Mesenchymal stem cell (in vitro differentiated cells and primary cell): ENCODE results near the gene ZDHHC14.

Experiments
- DNase-seq: peaks from one replicate; pipeline ENCODE4 v3.0.0-alpha.2; 2013
- H2AFZ ChIP-seq: one replicate; pipeline ENCODE4 v1.6.1; 2013; ENCODE audit warnings: low read depth, mild to moderate bottlenecking, control low read depth, inconsistent platforms, low read length, moderate library complexity
- H2AK5ac ChIP-seq: 2 replicates; pipeline ENCODE4 v1.6.1; 2013; ENCODE audit warnings: low read length, moderate library complexity, mild to moderate bottlenecking, inconsistent platforms; ENCODE audit not compliant: severe bottlenecking
- H2BK120ac ChIP-seq: one replicate; pipeline ENCODE4 v1.6.1; 2013; ENCODE audit warnings: low read depth, mild to moderate bottlenecking, inconsistent platforms, low read length, moderate library complexity
- H2BK12ac ChIP-seq, 2 experiments: one replicate each; pipeline ENCODE4 v1.6.1; 2013; ENCODE audit warnings: inconsistent platforms in 2 of 2, low read length in 2 of 2, mild to moderate bottlenecking in 2 of 2, moderate library complexity in 2 of 2, control low read depth in 1 of 2
- H2BK15ac ChIP-seq: one replicate; pipeline ENCODE4 v1.6.1; 2013; ENCODE audit warnings: mild to moderate bottlenecking, low read depth, inconsistent platforms; ENCODE audit not compliant: poor library complexity, severe bottlenecking
- H2BK5ac ChIP-seq: 2 replicates; pipeline ENCODE4 v1.6.1; 2013; ENCODE audit warnings: low read depth, mild to moderate bottlenecking, low read length, control low read depth, inconsistent platforms; ENCODE audit not compliant: poor library complexity, severe bottlenecking
- H3K14ac ChIP-seq, 2 experiments: one replicate each; pipeline ENCODE4 v1.6.1; 2013; ENCODE audit warnings: inconsistent platforms in 2 of 2, low read length in 2 of 2, control low read depth in 1 of 2, mild to moderate bottlenecking in 1 of 2, moderate library complexity in 1 of 2
- H3K18ac ChIP-seq, 2 experiments: one replicate each; pipeline ENCODE4 v1.6.1; 2013; ENCODE audit warnings: inconsistent platforms in 2 of 2, low read length in 2 of 2, control low read depth in 1 of 2, low read depth in 1 of 2, mild to moderate bottlenecking in 1 of 2
- H3K23ac ChIP-seq, 2 experiments: one replicate each; pipeline ENCODE4 v1.6.1; 2013; ENCODE audit warnings: inconsistent platforms in 2 of 2, low read length in 2 of 2, mild to moderate bottlenecking in 2 of 2, moderate library complexity in 2 of 2, control low read depth in 1 of 2
- H3K27ac ChIP-seq: 2 replicates; pipeline ENCODE4 v1.5.1; 2013; ENCODE audit warnings: mild to moderate bottlenecking, moderate library complexity, low read length, control low read depth, inconsistent platforms; ENCODE audit not compliant: poor library complexity, severe bottlenecking
- H3K27me3 ChIP-seq, 2 experiments: 2 replicates each; pipeline versions ENCODE4 v1.6.1 to v1.7.0; 2013; ENCODE audit warnings: low read length in 2 of 2, mild to moderate bottlenecking in 2 of 2, moderate library complexity in 2 of 2, control low read depth in 1 of 2, inconsistent platforms in 1 of 2; ENCODE audit not compliant: control insufficient read depth in 1 of 2, insufficient read depth in 1 of 2
- H3K36me3 ChIP-seq, 2 experiments: 2 replicates each; pipeline versions ENCODE4 v1.6.1 to v1.7.0; 2013; ENCODE audit warnings: low read length in 2 of 2, control low read depth in 1 of 2, inconsistent platforms in 1 of 2, low read depth in 1 of 2, mild to moderate bottlenecking in 1 of 2; ENCODE audit not compliant: insufficient read depth in 2 of 2, control insufficient read depth in 1 of 2
- H3K4ac ChIP-seq, 2 experiments: one replicate each; pipeline ENCODE4 v1.6.1; 2013; ENCODE audit warnings: inconsistent platforms in 2 of 2, low read length in 2 of 2, mild to moderate bottlenecking in 2 of 2, moderate library complexity in 2 of 2, control low read depth in 1 of 2, low read depth in 1 of 2
- H3K4me1 ChIP-seq: 2 replicates; pipeline ENCODE4 v1.6.1; 2013; ENCODE audit warnings: low read depth, low read length, control low read depth; ENCODE audit not compliant: control insufficient read depth, insufficient read depth
- H3K4me2 ChIP-seq: 2 replicates; pipeline ENCODE4 v1.6.1; 2013; ENCODE audit warnings: low read length, mild to moderate bottlenecking, inconsistent platforms; ENCODE audit not compliant: poor library complexity, severe bottlenecking
- H3K4me3 ChIP-seq, 2 experiments: 2 replicates each; pipeline versions ENCODE4 v1.5.1 to v1.7.0; 2013; ENCODE audit warnings: low read length in 2 of 2, mild to moderate bottlenecking in 2 of 2, control low read depth in 1 of 2, low read depth in 1 of 2; ENCODE audit not compliant: insufficient read depth in 1 of 2
- H3K79me1 ChIP-seq: replicated peaks from 2 replicates; pipeline ENCODE4 v1.6.1; 2013; ENCODE audit warnings: mild to moderate bottlenecking, control low read depth, low read length, inconsistent platforms; ENCODE audit not compliant: poor library complexity, severe bottlenecking
- H3K9ac ChIP-seq: 2 replicates; pipeline ENCODE4 v1.7.0; 2013; ENCODE audit warnings: mild to moderate bottlenecking, low read length, moderate library complexity
- H3K9me3 ChIP-seq: 2 replicates; pipeline ENCODE4 v1.7.0; 2013; ENCODE audit warnings: mild to moderate bottlenecking, low read length; ENCODE audit not compliant: control insufficient read depth
- H4K8ac ChIP-seq: one replicate; pipeline ENCODE4 v1.6.1; 2013; ENCODE audit warnings: inconsistent platforms, mild to moderate bottlenecking, low read length, moderate library complexity
- H4K91ac ChIP-seq: one replicate; pipeline ENCODE4 v1.6.1; 2013; ENCODE audit warnings: mild to moderate bottlenecking, low read length, inconsistent platforms
- WGBS: methylation state at CpG from one replicate; pipeline ENCODE4 v1.1.7; 2013; ENCODE audit warnings: mixed read lengths; 5-methylcytosine and 5-hydroxymethylcytosine counted together

Gene ZDHHC14

GRCh38 chr6:157496534-157497095 lies 115.6 kb downstream of the ZDHHC14 start:
- Histone ChIP-seq H2AFZ (no peak overlapping the region), H3K9ac (no peak overlapping the region), H3K4me3 (no peak overlapping the region), H3K18ac (no peak overlapping the region), H3K4me1 (no peaks in the 10 kb centered on the region), H3K27me3 (no peaks in the 10 kb centered on the region), H2BK5ac (no peak overlapping the region), H4K91ac (no peak overlapping the region), H3K27ac (no peak overlapping the region), H3K4me2 (no peak overlapping the region), H4K8ac (no peak overlapping the region), H3K14ac (no peak overlapping the region), H2BK12ac (no peak overlapping the region), H2BK15ac (no peak overlapping the region), H2BK120ac (no peak overlapping the region), H2AK5ac (no peak overlapping the region), H3K4ac (no peak overlapping the region), H3K36me3 (no peaks in the 10 kb centered on the region), H3K23ac (no peak overlapping the region), H3K79me1 (peaks cover 9% of the 10 kb centered on the region), H3K9me3 (no peaks in the 10 kb centered on the region)
- DNase-seq, result no peak
- WGBS, result over 99% methylated on average over 5 of the region's 5 CpGs

- Histone ChIP-seq H4K91ac (no peak overlapping the region), H3K9ac (no peak overlapping the region), H3K4me3 (no peak overlapping the region), H2BK5ac (no peak overlapping the region), H2AFZ (no peak overlapping the region), H3K36me3 (no peaks in the 10 kb centered on the region), H4K8ac (no peak overlapping the region), H3K79me1 (peaks cover 9% of the 10 kb centered on the region), H2AK5ac (no peak overlapping the region), H2BK12ac (no peak overlapping the region), H3K23ac (no peak overlapping the region), H3K27ac (no peak overlapping the region), H3K27me3 (no peaks in the 10 kb centered on the region), H3K4ac (no peak overlapping the region), H3K9me3 (no peaks in the 10 kb centered on the region), H3K18ac (no peak overlapping the region), H2BK120ac (no peak overlapping the region), H2BK15ac (no peak overlapping the region), H3K4me2 (no peak overlapping the region), H3K4me1 (no peaks in the 10 kb centered on the region), H3K14ac (no peak overlapping the region)
- 97% methylated on average over 2 of the region's 2 CpGs for WGBS
- no peak for DNase-seq
These were observed 116.6 kb downstream of the ZDHHC14 start for GRCh38 chr6:157497579-157497978.

- H2BK5ac ChIP-seq, result no peak overlapping the region
- DNase-seq, result no peak
- no peak overlapping the region for H3K4me2 ChIP-seq
- no peak overlapping the region for H3K9ac ChIP-seq
- H3K27me3 ChIP-seq, result no peaks in the 10 kb centered on the region
- H3K14ac ChIP-seq, result no peak overlapping the region
- no peak overlapping the region for H3K4me3 ChIP-seq
- no peak overlapping the region for H2BK120ac ChIP-seq
- peaks cover 7% of the 10 kb centered on the region for H3K79me1 ChIP-seq
- no peak overlapping the region for H4K91ac ChIP-seq
- no peak overlapping the region for H3K18ac ChIP-seq
- no peak overlapping the region for H2AK5ac ChIP-seq
- no peaks in the 10 kb centered on the region for H3K9me3 ChIP-seq
- WGBS, result 98% methylated on average over 2 of the region's 2 CpGs
- no peak overlapping the region for H3K27ac ChIP-seq
- H3K36me3 ChIP-seq, result no peaks in the 10 kb centered on the region
- H3K4ac ChIP-seq, result no peak overlapping the region
- no peak overlapping the region for H4K8ac ChIP-seq
- H3K23ac ChIP-seq, result no peak overlapping the region
- no peak overlapping the region for H2AFZ ChIP-seq
- no peak overlapping the region for H2BK15ac ChIP-seq
- H3K4me1 ChIP-seq, result no peaks in the 10 kb centered on the region
- H2BK12ac ChIP-seq, result no peak overlapping the region
These were observed 117.8 kb downstream of the ZDHHC14 start for GRCh38 chr6:157498817-157499216.

GRCh38 chr6:157500022-157500421 lies 119.0 kb downstream of the ZDHHC14 start:
- no peak overlapping the region for H3K4ac ChIP-seq
- 80% methylated on average over 1 of the region's 1 CpG for WGBS
- H3K4me2 ChIP-seq, result no peak overlapping the region
- no peaks in the 10 kb centered on the region for H3K4me1 ChIP-seq
- H2AK5ac ChIP-seq, result no peak overlapping the region
- H3K18ac ChIP-seq, result no peak overlapping the region
- no peaks in the 10 kb centered on the region for H3K27me3 ChIP-seq
- H3K9me3 ChIP-seq, result peaks cover 2% of the 10 kb centered on the region
- no peak overlapping the region for H2BK5ac ChIP-seq
- H3K4me3 ChIP-seq, result no peak overlapping the region
- no peak overlapping the region for H3K23ac ChIP-seq
- no peak overlapping the region for H2BK15ac ChIP-seq
- H3K27ac ChIP-seq, result no peak overlapping the region
- H3K36me3 ChIP-seq, result no peaks in the 10 kb centered on the region
- H3K9ac ChIP-seq, result no peak overlapping the region
- H2AFZ ChIP-seq, result no peak overlapping the region
- H2BK12ac ChIP-seq, result no peak overlapping the region
- DNase-seq, result no peak
- peaks cover 5% of the 10 kb centered on the region for H3K79me1 ChIP-seq
- H4K91ac ChIP-seq, result no peak overlapping the region
- no peak overlapping the region for H2BK120ac ChIP-seq
- H3K14ac ChIP-seq, result no peak overlapping the region
- H4K8ac ChIP-seq, result no peak overlapping the region
